Mesothelial cell of epicardium (in vitro differentiated cells): ENCODE results near the gene TSHZ2. TPM values are rescaled to one million over a fixed set of nuclear protein-coding genes. Genes with fewer than 3 reads are reported as not detected.

Experiments used
- DNase-seq, 2 experiments: peaks; one replicate each; pipeline ENCODE4 v3.0.0; 2021; ENCODE audit warnings: low spot score in 2 of 2; ENCODE audit not compliant: unreplicated experiment in 2 of 2
- H3K27ac Mint-ChIP-seq: 2 replicates; pipeline ENCODE4 v1.8.0; 2021; ENCODE audit warnings: mixed read lengths
- H3K27me3 Mint-ChIP-seq: 2 replicates; pipeline ENCODE4 v1.8.0; 2021; ENCODE audit warnings: low read depth, mixed read lengths
- H3K36me3 Mint-ChIP-seq: 2 replicates; pipeline ENCODE4 v1.8.0; 2021; ENCODE audit warnings: mixed read lengths
- H3K4me1 Mint-ChIP-seq: 2 replicates; pipeline ENCODE4 v1.8.0; 2021; ENCODE audit warnings: mixed read lengths
- H3K4me3 Mint-ChIP-seq: 2 replicates; pipeline ENCODE4 v1.8.0; 2021; ENCODE audit warnings: mild to moderate bottlenecking, moderate library complexity, mixed read lengths
- H3K9me3 Mint-ChIP-seq: 2 replicates; pipeline ENCODE4 v1.8.0; 2021; ENCODE audit warnings: mixed read lengths
- CTCF ChIP-seq: fragments of 200-600 bp; sonication (generic); IDR thresholded peaks from one replicate; pipeline ENCODE4 v1.5.0; 2021; ENCODE audit warnings: antibody characterized with exemption; ENCODE audit not compliant: unreplicated experiment
- total RNA-seq: library from RNA; stranded (reverse); gene quantifications from 3 replicates; pipeline ENCODE4 v1.2.1, GENCODE V29; 2021

The TSHZ2 gene
- total RNA-seq, 1 donor from 2014 or later, result 28.8 TPM

GRCh38 chr20:53174454-53174853 lies 202.3 kb downstream of the TSHZ2 start:
- Mint-ChIP-seq H3K36me3 (no peaks in the 10 kb centered on the region), H3K9me3 (no peaks in the 10 kb centered on the region), H3K4me1 (peaks cover 3% of the 10 kb centered on the region), H3K27me3 (peaks cover 3% of the 10 kb centered on the region), H3K4me3 (no peak overlapping the region), H3K27ac (peak overlapping the region; percentile 11)
- TF ChIP-seq CTCF, result no peak
- no peak for DNase-seq

- H3K4me3 Mint-ChIP-seq, result no peak overlapping the region
Observed at GRCh38 chr20:53175135-53175780, 203.1 kb downstream of the TSHZ2 start.

GRCh38 chr20:53176134-53176533 lies 204.0 kb downstream of the TSHZ2 start:
- H3K4me1 Mint-ChIP-seq, result peaks cover 3% of the 10 kb centered on the region
- peaks cover 6% of the 10 kb centered on the region for H3K27me3 Mint-ChIP-seq
- H3K27ac Mint-ChIP-seq, result no peak overlapping the region
- H3K4me3 Mint-ChIP-seq, result no peak overlapping the region
- no peaks in the 10 kb centered on the region for H3K36me3 Mint-ChIP-seq
- H3K9me3 Mint-ChIP-seq, result no peaks in the 10 kb centered on the region
- DNase-seq, result no peak
- TF ChIP-seq CTCF, result no peak

More at GRCh38 chr20:53175135-53175780, 203.1 kb downstream of the TSHZ2 start:
- TF ChIP-seq CTCF, result no peak
- Mint-ChIP-seq H3K36me3 (no peaks in the 10 kb centered on the region), H3K27me3 (peaks cover 3% of the 10 kb centered on the region), H3K4me1 (peaks cover 3% of the 10 kb centered on the region), H3K9me3 (no peaks in the 10 kb centered on the region), H3K27ac (no peak overlapping the region)
- DNase-seq, result no peak

- no peak for TF ChIP-seq CTCF
- Mint-ChIP-seq H3K4me3 (no peak overlapping the region), H3K4me1 (no peaks in the 10 kb centered on the region), H3K27ac (no peak overlapping the region), H3K27me3 (peaks cover 6% of the 10 kb centered on the region), H3K36me3 (no peaks in the 10 kb centered on the region), H3K9me3 (no peaks in the 10 kb centered on the region)
- DNase-seq, result no peak
Observed at GRCh38 chr20:53177687-53178086, 205.5 kb downstream of the TSHZ2 start.

- H3K36me3 Mint-ChIP-seq, result no peaks in the 10 kb centered on the region
- H3K27ac Mint-ChIP-seq, result no peak overlapping the region
- DNase-seq, result no peak
- H3K9me3 Mint-ChIP-seq, result no peaks in the 10 kb centered on the region
- H3K4me3 Mint-ChIP-seq, result no peak overlapping the region
- no peaks in the 10 kb centered on the region for H3K4me1 Mint-ChIP-seq
- peaks cover 10% of the 10 kb centered on the region for H3K27me3 Mint-ChIP-seq
- TF ChIP-seq CTCF, result no peak
Observed at GRCh38 chr20:53179749-53180148, 207.6 kb downstream of the TSHZ2 start.
